ENCODE measurements around the gene KDM3A. TPM values are rescaled to one million over a fixed set of nuclear protein-coding genes. Genes with fewer than 3 reads are reported as not detected.

Gene KDM3A
- total RNA-seq, 1 experiment from 2014 or later: 48.4 TPM

DNA sequence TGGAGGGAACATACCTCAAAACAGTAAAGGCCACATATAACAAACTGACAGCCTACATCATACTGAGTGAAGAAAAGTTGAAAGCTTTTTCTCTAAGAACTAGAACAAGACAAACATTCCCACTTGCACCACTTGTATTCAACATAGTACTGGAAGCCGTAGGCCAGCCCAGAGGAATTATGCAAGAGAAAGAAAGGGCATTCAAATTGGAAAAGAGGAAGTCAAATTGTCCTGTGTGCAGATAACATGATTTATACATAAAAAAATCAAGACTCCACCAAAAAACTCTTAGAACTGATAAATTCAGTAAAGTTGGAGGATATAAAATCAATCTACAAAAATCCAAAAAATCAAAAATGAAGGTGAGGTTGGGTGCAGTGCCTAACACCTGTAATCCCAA is 8.0 kb upstream of the KDM3A start:
- ChIA-PET POLR2A (no interaction called here), CTCF (no interaction called here)
- no peak overlapping the region for H3K4me3 ChIP-seq (ENCODE audit: low read depth in 2 of 2, low read length in 2 of 2)
- TF ChIP-seq CTCF (IDR thresholded peaks at IDR 0.05): no peak
- TF ChIP-seq TCF7L2 (IDR thresholded peaks at IDR 0.05; ENCODE audit: low read depth, low read length): no peak
- no peak for TF ChIP-seq SIN3A (IDR thresholded peaks at IDR 0.05; ENCODE audit: borderline replicate concordance, insufficient read depth, low read depth, low read length)
- no peak for TF ChIP-seq REST (IDR thresholded peaks at IDR 0.05; ENCODE audit: insufficient read depth in 1 of 2, low read depth in 2 of 2, low read length in 1 of 2)
- TF ChIP-seq POLR2AphosphoS5 (IDR thresholded peaks at IDR 0.05; ENCODE audit: low read depth, low read length): no peak
- H3K4me1 ChIP-seq (ENCODE audit: control insufficient read depth, insufficient read depth, low read length): no peaks in the 10 kb centered on the region
- DNase-seq (ENCODE audit: low read depth, low spot score) (no peak), ATAC-seq (no peak)
- no TSS peak for BruUV-seq (replicated peaks)
- intact Hi-C loops (cut with micrococcal nuclease; ENCODE audit: unreplicated experiment): no loop called here
- no peaks in the 10 kb centered on the region; the same call in 1 of the 2 replicates for H3K27me3 ChIP-seq (ENCODE audit: control insufficient read depth, insufficient read depth, low read length)
- in situ Hi-C loops (cut with HindIII; ENCODE audit: low pct_unique_long_range_greater_than_20kb, low sequenced_read_pairs): no loop called here
- no peaks in the 10 kb centered on the region for H3K36me3 ChIP-seq (ENCODE audit: control insufficient read depth, insufficient read depth, low read length)
- no peak overlapping the region for H3K27ac ChIP-seq (ENCODE audit: low read length)
- peaks cover 19% of the 10 kb centered on the region; the same call in 1 of the 2 replicates for H3K9me3 ChIP-seq (ENCODE audit: control insufficient read depth, insufficient read depth, low read depth, low read length)

DNA sequence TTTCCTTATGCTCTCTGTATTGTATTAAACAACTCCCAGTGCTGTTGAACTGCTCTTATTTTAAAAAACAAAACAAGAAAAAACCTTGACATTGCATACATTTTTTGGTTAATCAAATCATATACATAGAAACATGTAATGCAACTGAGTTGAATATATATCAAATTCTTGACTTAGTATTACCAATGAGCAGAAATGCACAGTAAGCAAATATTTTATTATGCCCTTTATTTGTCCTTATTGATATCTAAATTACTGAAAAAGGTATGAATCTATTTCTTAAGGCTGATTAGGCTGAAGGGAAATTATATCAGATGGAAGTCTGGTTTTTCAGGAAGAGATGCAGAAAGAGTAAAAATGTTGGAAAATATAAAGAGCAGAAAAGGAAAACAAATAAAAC is 6.9 kb upstream of the KDM3A start:
- Histone ChIP-seq H3K4me1 (ENCODE audit: control insufficient read depth, insufficient read depth, low read length) (no peaks in the 10 kb centered on the region), H3K36me3 (ENCODE audit: control insufficient read depth, insufficient read depth, low read length) (no peaks in the 10 kb centered on the region), H3K4me3 (ENCODE audit: low read depth in 2 of 2, low read length in 2 of 2) (no peak overlapping the region), H3K9me3 (ENCODE audit: control insufficient read depth, insufficient read depth, low read depth, low read length) (peaks cover 30% of the 10 kb centered on the region), H3K27ac (ENCODE audit: low read length) (no peak overlapping the region), H3K27me3 (ENCODE audit: control insufficient read depth, insufficient read depth, low read length) (no peaks in the 10 kb centered on the region; the same call in 1 of the 2 replicates)
- DNase-seq (ENCODE audit: low read depth, low spot score) (no peak), ATAC-seq (no peak)
- no TSS peak for BruUV-seq (replicated peaks)
- TF ChIP-seq TCF7L2 (IDR thresholded peaks at IDR 0.05; ENCODE audit: low read depth, low read length) (no peak), SIN3A (IDR thresholded peaks at IDR 0.05; ENCODE audit: borderline replicate concordance, insufficient read depth, low read depth, low read length) (no peak), POLR2AphosphoS5 (IDR thresholded peaks at IDR 0.05; ENCODE audit: low read depth, low read length) (no peak), REST (IDR thresholded peaks at IDR 0.05; ENCODE audit: insufficient read depth in 1 of 2, low read depth in 2 of 2, low read length in 1 of 2) (no peak), CTCF (IDR thresholded peaks at IDR 0.05) (no peak)
- intact Hi-C loops (cut with micrococcal nuclease; ENCODE audit: unreplicated experiment) (no loop called here), in situ Hi-C loops (cut with HindIII; ENCODE audit: low pct_unique_long_range_greater_than_20kb, low sequenced_read_pairs) (no loop called here)
- CTCF ChIA-PET: no interaction called here
- POLR2A ChIA-PET: no interaction called here
